GM19372 (cell line): Measurements from ENCODE around the gene SLC16A6.
"Not testable (repeated sequence)": the region's sequence is repeated elsewhere in the genome, so short reads cannot be mapped to it uniquely, and the experiment has no call there.

Experiments used
- ATAC-seq: cut with Tn5 transposase; IDR thresholded peaks from one replicate; pipeline ENCODE4 v1.9.1; 2021; ENCODE audit warnings: mild to moderate bottlenecking, low read depth, moderate library complexity; ENCODE audit not compliant: unreplicated experiment

SLC16A6 gene

GRCh38 chr17:68228039-68228680 lies 62.8 kb downstream of the SLC16A6 start:
- not testable (repeated sequence) for ATAC-seq

GRCh38 chr17:68225055-68225454 lies 65.9 kb downstream of the SLC16A6 start:
- ATAC-seq = not testable (repeated sequence)

GRCh38 chr17:68222606-68223005 lies 68.3 kb downstream of the SLC16A6 start:
- no peak for ATAC-seq

GRCh38 chr17:68221786-68222185 lies 69.1 kb downstream of the SLC16A6 start:
- ATAC-seq = no peak

- not testable (repeated sequence) for ATAC-seq
Observed at GRCh38 chr17:68220786-68221185, 70.1 kb downstream of the SLC16A6 start.

GRCh38 chr17:68220186-68220585 lies 70.7 kb downstream of the SLC16A6 start:
- ATAC-seq = not testable (repeated sequence)

- ATAC-seq = not testable (repeated sequence)
Observed at GRCh38 chr17:68219429-68219828, 71.5 kb downstream of the SLC16A6 start.
